GM18909 (cell line): Measurements from ENCODE around the gene AGBL1.
"Not testable (repeated sequence)": the region's sequence is repeated elsewhere in the genome, so short reads cannot be mapped to it uniquely, and the experiment has no call there.

ENCODE experiments used
- ATAC-seq: cut with Tn5 transposase; IDR thresholded peaks from one replicate; pipeline ENCODE4 v1.9.1; 2021; ENCODE audit warnings: mild to moderate bottlenecking; ENCODE audit not compliant: unreplicated experiment, poor library complexity

Gene AGBL1

DNA sequence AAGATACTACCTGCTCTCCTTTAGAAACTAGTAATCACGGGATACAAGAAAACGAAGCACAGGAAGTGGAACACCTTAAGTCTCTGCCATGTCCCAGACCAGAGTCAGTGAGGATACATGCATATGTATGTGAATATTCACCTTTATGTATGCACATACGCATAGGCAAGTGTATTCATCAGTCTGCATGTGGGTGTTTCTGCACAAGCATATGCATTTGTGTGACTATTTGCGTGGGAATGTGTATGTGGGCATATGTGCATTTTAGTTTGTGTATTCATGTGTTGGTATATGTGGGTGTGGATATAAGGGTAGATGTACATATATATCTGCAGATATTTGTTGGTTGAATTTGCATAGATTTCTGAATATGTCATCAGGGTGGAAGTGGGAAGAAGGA lies 889.7 kb downstream of the AGBL1 start:
- no peak for ATAC-seq

DNA sequence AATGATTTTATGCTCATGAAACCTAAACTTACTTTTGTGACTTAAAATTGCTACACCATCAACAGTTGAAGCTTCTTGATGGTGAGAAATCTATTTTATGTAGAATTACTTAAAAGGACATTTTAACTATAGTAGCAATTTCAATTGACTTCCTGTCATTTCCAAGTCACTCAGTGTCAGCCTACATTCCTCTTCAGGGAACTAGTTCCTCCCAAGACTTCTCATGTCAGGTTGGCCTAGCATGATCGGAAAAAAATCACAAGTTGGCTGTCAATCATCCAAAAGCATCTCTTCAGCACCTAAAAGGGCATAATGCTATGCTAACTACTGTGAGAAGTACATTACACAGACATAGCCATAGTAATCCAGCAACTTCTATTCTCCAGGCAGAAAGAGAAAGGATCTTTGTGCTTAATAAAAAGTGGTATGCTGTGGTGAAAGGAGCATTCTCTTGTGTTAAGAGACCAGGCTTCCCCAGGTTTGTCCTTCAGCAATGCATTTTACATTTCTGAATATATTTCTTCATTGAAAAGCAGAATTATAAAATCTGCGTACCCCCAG lies 893.7 kb downstream of the AGBL1 start:
- no peak for ATAC-seq

- no peak for ATAC-seq
These were observed 908.4 kb downstream of the AGBL1 start for GRCh38 chr15:86988033-86988432.

DNA sequence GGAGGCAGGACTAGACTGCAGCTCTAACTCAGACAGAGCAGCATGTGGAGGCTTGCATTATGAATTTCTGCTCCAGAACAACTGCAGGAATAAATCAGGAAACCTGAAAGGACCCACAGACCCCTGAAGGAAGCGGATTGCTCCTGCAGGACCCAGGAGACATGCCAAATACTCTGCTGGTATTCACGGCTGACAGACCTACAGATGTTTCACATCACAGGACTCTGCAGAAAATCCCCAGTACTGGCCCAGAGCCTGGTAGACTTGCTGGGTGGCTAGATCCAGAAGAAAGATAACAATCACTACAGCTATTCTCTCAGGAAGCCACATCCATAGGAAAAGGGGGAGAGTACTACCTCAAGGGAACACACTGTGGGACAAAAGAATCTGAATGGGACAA lies 942.1 kb downstream of the AGBL1 start:
- ATAC-seq = no peak

- no peak for ATAC-seq
These were observed 952.0 kb downstream of the AGBL1 start for GRCh38 chr15:87031540-87032230.

DNA sequence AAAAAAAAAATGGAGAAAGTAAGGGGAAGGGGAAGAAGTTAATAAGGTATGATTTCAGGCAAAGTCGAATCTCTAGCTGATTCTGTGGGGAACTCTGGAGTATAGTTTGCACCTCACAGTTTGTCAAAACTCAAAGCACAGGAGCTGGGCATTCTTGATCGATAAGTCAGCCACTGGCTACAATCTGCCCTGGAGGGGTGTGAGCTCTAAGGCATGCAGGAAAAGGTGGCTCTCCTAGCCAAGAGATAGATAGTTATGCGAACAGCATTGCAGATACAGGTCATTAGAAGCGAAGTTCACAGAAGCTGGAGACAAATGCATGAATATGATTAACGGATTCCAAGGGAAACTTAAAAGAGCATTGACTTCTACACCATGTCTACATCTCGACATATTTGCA lies 952.6 kb downstream of the AGBL1 start:
- ATAC-seq = no peak

GRCh38 chr15:87033056-87033455 lies 953.4 kb downstream of the AGBL1 start:
- ATAC-seq = no peak

DNA sequence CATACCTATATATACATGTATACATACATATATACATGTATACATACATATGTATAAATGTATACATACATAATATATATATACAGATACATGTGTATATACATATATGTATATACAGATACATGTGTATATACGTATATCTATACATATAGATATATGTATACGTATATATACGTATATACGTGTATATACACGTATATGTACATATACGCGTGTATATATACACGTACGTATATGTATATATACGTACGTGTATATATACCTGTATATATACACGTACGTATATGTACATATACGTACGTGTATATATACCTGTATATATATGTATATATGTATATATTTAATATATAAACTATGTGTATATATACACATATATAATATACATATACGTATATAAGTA lies 955.2 kb downstream of the AGBL1 start:
- ATAC-seq = no peak

GRCh38 chr15:87038404-87038803 lies 958.7 kb downstream of the AGBL1 start:
- no peak for ATAC-seq

DNA sequence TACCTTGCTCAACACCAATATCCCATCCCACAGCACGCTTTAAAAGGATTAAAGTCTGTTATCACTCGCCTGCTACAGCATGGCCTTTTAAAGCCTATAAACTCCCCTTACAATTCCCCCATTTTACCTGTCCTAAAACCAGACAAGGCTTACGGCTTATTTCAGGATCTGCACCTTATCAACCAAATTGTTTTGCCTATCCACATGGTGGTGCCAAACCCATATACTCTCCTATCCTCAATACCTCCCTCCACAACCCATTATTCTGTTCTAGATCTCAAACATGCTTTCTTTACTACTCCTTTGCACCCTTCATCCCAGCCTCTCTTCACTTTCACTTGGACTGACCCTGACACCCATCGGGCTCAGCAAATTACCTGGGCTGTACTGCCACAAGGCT lies 962.9 kb downstream of the AGBL1 start:
- ATAC-seq = not testable (repeated sequence)

DNA sequence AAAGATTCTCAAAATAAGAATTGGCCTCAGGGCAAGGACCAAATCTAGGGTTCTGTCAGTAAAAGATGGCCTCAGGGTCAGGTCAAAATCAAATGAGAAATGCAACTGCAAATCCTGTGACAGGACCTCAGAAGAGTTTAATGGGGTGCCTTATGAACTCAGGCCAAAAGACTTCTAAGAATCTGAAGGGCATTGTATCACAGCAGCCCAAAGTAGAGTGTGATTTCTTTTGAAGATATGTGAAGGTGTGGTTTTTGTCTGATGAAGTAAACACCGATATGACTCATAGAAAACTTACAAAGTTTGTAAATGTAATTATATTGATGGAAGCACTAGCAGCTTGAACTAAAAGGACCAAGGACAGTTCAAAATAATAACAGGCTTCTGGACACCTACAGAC lies 966.1 kb downstream of the AGBL1 start:
- no peak for ATAC-seq

GRCh38 chr15:87047203-87047965 lies 967.7 kb downstream of the AGBL1 start:
- no peak for ATAC-seq
